ENCODE data around the gene AMN.

DNA sequence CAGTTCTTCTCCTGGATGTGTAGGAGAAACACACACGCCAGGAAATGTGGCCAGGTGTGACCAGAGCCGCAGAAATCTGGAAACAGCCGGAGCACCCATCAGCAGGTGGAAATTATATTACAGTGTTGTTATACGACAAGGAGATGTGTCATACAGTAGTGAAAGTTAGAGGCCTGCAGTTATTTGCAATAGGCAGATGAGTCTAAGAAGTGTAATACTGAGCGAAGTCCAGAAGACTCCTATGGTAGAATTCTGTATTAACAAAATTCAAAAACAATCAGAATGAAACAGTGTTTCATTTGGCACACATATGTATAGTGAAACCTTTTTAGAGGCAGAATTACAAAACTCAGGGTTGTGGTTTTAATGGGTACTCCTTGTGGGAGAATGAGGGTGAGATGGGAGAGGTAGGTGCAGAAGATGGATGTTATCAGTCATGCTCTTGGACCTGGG lies 39.3 kb upstream of the AMN start:
- TF ChIP-seq POLR2A (IDR thresholded peaks at IDR 0.05; ENCODE audit: low read length) (no peak), GATA1 (IDR thresholded peaks at IDR 0.05; ENCODE audit: low read depth, low read length) (no peak)

All from erythroblast (primary cell).